ENCODE data around the gene TNNT1. TPM values are rescaled to one million over a fixed set of nuclear protein-coding genes. Genes with fewer than 3 reads are reported as not detected.

TNNT1 gene
- total and polyA plus RNA-seq, 2 donors (not counting 3 experiments of a cell fraction or from before 2014, with no cell fraction given), result 0.22 to 0.51 TPM

GRCh38 chr19:55094456-55095259, 54.3 kb downstream of the TNNT1 start:
- Histone ChIP-seq H2AFZ (ENCODE audit: low read depth, low read length) (no peak overlapping the region), H3K4me2 (ENCODE audit: insufficient read depth, low read length) (no peak overlapping the region), H3K9ac (replicated peaks; ENCODE audit: extremely low read depth, insufficient read depth, low read length) (no peak overlapping the region), H4K20me1 (replicated peaks; ENCODE audit: control insufficient read depth, extremely low read depth, insufficient read depth, low read length) (no peaks in the 10 kb centered on the region), H3K27ac (ENCODE audit: insufficient read depth, low read depth, low read length) (no peak overlapping the region), H3K79me2 (ENCODE audit: control insufficient read depth, insufficient read depth, low read length) (no peaks in the 10 kb centered on the region), H3K9me3 (replicated peaks; ENCODE audit: control insufficient read depth, insufficient read depth, low read length) (no peaks in the 10 kb centered on the region), H3K4me3 (replicated peaks in 1 of 3; ENCODE audit: insufficient read depth in 1 of 3, low read depth in 1 of 3, low read length in 3 of 3) (no peak overlapping the region), H3K36me3 (ENCODE audit: control insufficient read depth in 2 of 2, extremely low read depth in 1 of 2, insufficient read depth in 2 of 2, low read length in 2 of 2) (peaks cover 2 to 33% of the 10 kb centered on the region in 2 experiments), H3K27me3 (ENCODE audit: control insufficient read depth in 2 of 2, insufficient read depth in 2 of 2, low read length in 2 of 2) (no peaks in the 10 kb centered on the region), H3K4me1 (ENCODE audit: control insufficient read depth, extremely low read depth, insufficient read depth, low read length) (no peaks in the 10 kb centered on the region), H3K9me1 (replicated peaks; ENCODE audit: control insufficient read depth, extremely low read depth, insufficient read depth, low read length) (no peaks in the 10 kb centered on the region)
- no peak for DNase-seq (ENCODE audit: low read depth, low spot score)
- intact Hi-C loops (cut with micrococcal nuclease), result no loop called here
- TF ChIP-seq JUN (IDR thresholded peaks at IDR 0.05; ENCODE audit: borderline replicate concordance, insufficient read depth, insufficient read length, low read depth) (no peak), POLR2A (IDR thresholded peaks at IDR 0.05; ENCODE audit: low read depth, low read length) (no peak), EZH2 (IDR thresholded peaks at IDR 0.05; ENCODE audit: borderline replicate concordance, low read depth, low read length, severe bottlenecking) (no peak)
- ChIA-PET CTCF (no interaction called here), POLR2A (no interaction called here)
- no peak for FAIRE-seq
- dilution Hi-C loops (cut with MboI; ENCODE audit: extremely low pct_ligation_motif_present, low sequenced_read_pairs), result no loop called here
- BruUV-seq (replicated peaks), result no TSS peak

GRCh38 chr19:55092423-55093318, 56.3 kb downstream of the TNNT1 start:
- Histone ChIP-seq H3K9me3 (replicated peaks; ENCODE audit: control insufficient read depth, insufficient read depth, low read length) (no peaks in the 10 kb centered on the region), H3K9me1 (replicated peaks; ENCODE audit: control insufficient read depth, extremely low read depth, insufficient read depth, low read length) (no peaks in the 10 kb centered on the region), H3K4me1 (ENCODE audit: control insufficient read depth, extremely low read depth, insufficient read depth, low read length) (peaks cover 12% of the 10 kb centered on the region), H3K79me2 (ENCODE audit: control insufficient read depth, insufficient read depth, low read length) (peaks cover 5% of the 10 kb centered on the region), H3K27ac (ENCODE audit: insufficient read depth, low read depth, low read length) (no peak overlapping the region), H3K9ac (replicated peaks; ENCODE audit: extremely low read depth, insufficient read depth, low read length) (no peak overlapping the region), H3K4me3 (replicated peaks in 1 of 3; ENCODE audit: insufficient read depth in 1 of 3, low read depth in 1 of 3, low read length in 3 of 3) (no peak overlapping the region), H3K27me3 (ENCODE audit: control insufficient read depth in 2 of 2, insufficient read depth in 2 of 2, low read length in 2 of 2) (no peaks in the 10 kb centered on the region), H4K20me1 (replicated peaks; ENCODE audit: control insufficient read depth, extremely low read depth, insufficient read depth, low read length) (no peaks in the 10 kb centered on the region), H3K36me3 (ENCODE audit: control insufficient read depth in 2 of 2, extremely low read depth in 1 of 2, insufficient read depth in 2 of 2, low read length in 2 of 2) (peaks cover 2 to 33% of the 10 kb centered on the region in 2 experiments), H3K4me2 (ENCODE audit: insufficient read depth, low read length) (no peak overlapping the region), H2AFZ (ENCODE audit: low read depth, low read length) (no peak overlapping the region)
- BruUV-seq (replicated peaks), result no TSS peak
- ChIA-PET POLR2A (no interaction called here), CTCF (no interaction called here)
- dilution Hi-C loops (cut with MboI; ENCODE audit: extremely low pct_ligation_motif_present, low sequenced_read_pairs), result no loop called here
- TF ChIP-seq POLR2A (IDR thresholded peaks at IDR 0.05; ENCODE audit: low read depth, low read length) (no peak), FOS (IDR thresholded peaks at IDR 0.05; ENCODE audit: borderline replicate concordance, insufficient read depth, low read length) (no peak), POLR2AphosphoS5 (IDR thresholded peaks at IDR 0.05; ENCODE audit: insufficient read depth, low read depth, low read length) (no peak), EZH2 (IDR thresholded peaks at IDR 0.05; ENCODE audit: borderline replicate concordance, low read depth, low read length, severe bottlenecking) (no peak), MAX (IDR thresholded peaks at IDR 0.05; ENCODE audit: insufficient read depth, insufficient read length) (no peak), CTCF (IDR thresholded peaks at IDR 0.05; ENCODE audit: extremely low read depth in 1 of 2, insufficient read depth in 1 of 2, low read depth in 1 of 2, low read length in 2 of 2) (no peak), JUN (IDR thresholded peaks at IDR 0.05; ENCODE audit: borderline replicate concordance, insufficient read depth, insufficient read length, low read depth) (no peak), MYC (IDR thresholded peaks at IDR 0.05; ENCODE audit: low read depth, low read length) (no peak), GATA2 (IDR thresholded peaks at IDR 0.05; ENCODE audit: insufficient read depth, insufficient read length, low read depth, low read length) (no peak)
- FAIRE-seq (no peak), DNase-seq (ENCODE audit: low read depth, low spot score) (no peak)
- intact Hi-C loops (cut with micrococcal nuclease), result no loop called here
